ENCODE measurements around the gene MGME1. TPM values are rescaled to one million over a fixed set of nuclear protein-coding genes. Genes with fewer than 3 reads are reported as not detected.

The MGME1 gene
- total and polyA plus RNA-seq, 2 of the 13 experiments (the other 11 are each of a cell fraction or from before 2014, with no cell fraction given), result 36.7 to 66.6 TPM

- no peak for TF ChIP-seq POGK (CRISPR knock-in tag; conservative IDR thresholded peaks at IDR 0.05)
- no peak for TF ChIP-seq RBAK (CRISPR knock-in tag; IDR thresholded peaks at IDR 0.05)
- no peak for TF ChIP-seq HDAC1 (CRISPR knock-in tag; IDR thresholded peaks at IDR 0.05)
- TF ChIP-seq ZNF3 (CRISPR knock-in tag; IDR thresholded peaks at IDR 0.05), result no peak
- TF ChIP-seq ZBTB26 (CRISPR knock-in tag; IDR thresholded peaks at IDR 0.05; ENCODE audit: borderline replicate concordance), result no peak
- 0 out of 2 replicates have a peak, but pooled peaks have one; percentile 25 for TF ChIP-seq NCOA2 (CRISPR knock-in tag; IDR thresholded peaks at IDR 0.05)
- TF ChIP-seq ZSCAN22 (CRISPR knock-in tag; IDR thresholded peaks at IDR 0.05), result no peak
- no peak for TF ChIP-seq U2AF2 (IDR thresholded peaks at IDR 0.05; ENCODE audit: low read depth, low read length)
- TF ChIP-seq ZNF83 (CRISPR knock-in tag; IDR thresholded peaks at IDR 0.05; ENCODE audit: borderline replicate concordance), result no peak
- TF ChIP-seq CSRNP1 (CRISPR knock-in tag; IDR thresholded peaks at IDR 0.05), result no peak
- TF ChIP-seq SNAPC2 (CRISPR knock-in tag; IDR thresholded peaks at IDR 0.05), result no peak
- no peak for TF ChIP-seq ZFP82 (CRISPR knock-in tag; IDR thresholded peaks at IDR 0.05; ENCODE audit: borderline replicate concordance)
- no peak for TF ChIP-seq CBX1 (IDR thresholded peaks at IDR 0.05; ENCODE audit: low read depth)
- TF ChIP-seq SMAD9 (CRISPR knock-in tag; IDR thresholded peaks at IDR 0.05), result no peak
These were observed 43.5 kb upstream of the MGME1 start (continued) for GRCh38 chr20:17925141-17925939.

All from HepG2 (cell line).